ENCODE measurements around the gene KREMEN1. TPM values are rescaled to one million over a fixed set of nuclear protein-coding genes. Genes with fewer than 3 reads are reported as not detected.

Gene KREMEN1
- total and polyA plus RNA-seq, 10 of the 15 experiments (the other 5 are each of a cell fraction or from before 2014, with no cell fraction given), result 0.10 to 2.5 (median 0.20) TPM; not detected in 1

DNA sequence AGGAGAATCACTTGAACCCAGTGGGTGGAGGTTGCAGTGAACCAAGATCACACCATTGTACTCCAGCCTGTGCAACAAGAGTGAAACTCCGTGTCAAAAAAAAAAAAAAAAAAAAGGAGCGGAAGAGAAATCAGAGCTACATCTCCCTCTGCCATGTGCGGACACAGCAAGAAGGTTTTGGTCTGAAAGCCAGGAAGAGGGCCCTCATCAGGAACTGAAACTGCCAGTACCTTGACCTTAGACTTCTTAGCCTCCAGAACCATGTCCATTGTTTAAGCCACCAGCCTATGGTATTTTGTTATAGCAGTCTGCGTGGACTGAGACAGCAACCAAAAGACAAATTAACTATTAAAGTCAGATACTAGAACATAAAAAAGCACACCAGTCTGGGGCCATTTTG, 41.6 kb downstream of the KREMEN1 start:
- ChIA-PET SMC1A (ENCODE audit: uncharacterized antibody, unreplicated experiment) (interaction anchor here (1.4 kb wide), 1 partner anchor 9 kb away, joined by 5 read pairs; no protein-coding TSS in a partner anchor), RAD21 (ENCODE audit: unreplicated experiment) (interaction anchor here (0.7 kb wide), 1 partner anchor 40 kb away, joined by 3 read pairs; no protein-coding TSS in a partner anchor), POLR2A (interaction anchor here (1.3 kb wide), 1 partner anchor 19 kb away, joined by 3 read pairs; no protein-coding TSS in a partner anchor), CTCF (interaction anchor here (3.0 kb wide), 1 partner anchor 131 kb away, joined by 14 read pairs; no protein-coding TSS in a partner anchor)
- WGBS (ENCODE audit: insufficient coverage, insufficient replicate concordance, low lambda C conversion rate, missing lambda C conversion rate), result 37% methylated on average over 3 of the region's 4 CpGs
- no peak overlapping the region for H3K27ac ChIP-seq (ENCODE audit: control insufficient read depth, insufficient read depth)
- in situ Hi-C loops (cut with MboI), result no loop called here
- no peaks in the 10 kb centered on the region for H4K20me1 ChIP-seq (ENCODE audit: control insufficient read depth, insufficient read depth)
- H3K9me3 ChIP-seq (replicated peaks; ENCODE audit: control insufficient read depth, insufficient read depth, low read length), result no peaks in the 10 kb centered on the region; the same call in 2 of the 3 replicates
- BruUV-seq (replicated peaks), result no TSS peak
- H3K4me1 ChIP-seq (ENCODE audit: control insufficient read depth, insufficient read depth, low read length), result no peaks in the 10 kb centered on the region
- FAIRE-seq, result no peak
- ATAC-seq, result no peak
- intact Hi-C loops (cut with micrococcal nuclease; ENCODE audit: unreplicated experiment), result no loop called here
- TF ChIP-seq, protein P1, sequence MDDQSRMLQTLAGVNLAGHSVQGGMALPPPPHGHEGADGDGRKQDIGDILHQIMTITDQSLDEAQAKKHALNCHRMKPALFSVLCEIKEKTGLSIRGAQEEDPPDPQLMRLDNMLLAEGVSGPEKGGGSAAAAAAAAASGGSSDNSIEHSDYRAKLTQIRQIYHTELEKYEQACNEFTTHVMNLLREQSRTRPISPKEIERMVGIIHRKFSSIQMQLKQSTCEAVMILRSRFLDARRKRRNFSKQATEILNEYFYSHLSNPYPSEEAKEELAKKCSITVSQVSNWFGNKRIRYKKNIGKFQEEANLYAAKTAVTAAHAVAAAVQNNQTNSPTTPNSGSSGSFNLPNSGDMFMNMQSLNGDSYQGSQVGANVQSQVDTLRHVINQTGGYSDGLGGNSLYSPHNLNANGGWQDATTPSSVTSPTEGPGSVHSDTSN (IDR thresholded peaks at IDR 0.05; ENCODE audit: insufficient replicate concordance, low read depth, low read length), result no peak
- TF ChIP-seq, protein P2, sequence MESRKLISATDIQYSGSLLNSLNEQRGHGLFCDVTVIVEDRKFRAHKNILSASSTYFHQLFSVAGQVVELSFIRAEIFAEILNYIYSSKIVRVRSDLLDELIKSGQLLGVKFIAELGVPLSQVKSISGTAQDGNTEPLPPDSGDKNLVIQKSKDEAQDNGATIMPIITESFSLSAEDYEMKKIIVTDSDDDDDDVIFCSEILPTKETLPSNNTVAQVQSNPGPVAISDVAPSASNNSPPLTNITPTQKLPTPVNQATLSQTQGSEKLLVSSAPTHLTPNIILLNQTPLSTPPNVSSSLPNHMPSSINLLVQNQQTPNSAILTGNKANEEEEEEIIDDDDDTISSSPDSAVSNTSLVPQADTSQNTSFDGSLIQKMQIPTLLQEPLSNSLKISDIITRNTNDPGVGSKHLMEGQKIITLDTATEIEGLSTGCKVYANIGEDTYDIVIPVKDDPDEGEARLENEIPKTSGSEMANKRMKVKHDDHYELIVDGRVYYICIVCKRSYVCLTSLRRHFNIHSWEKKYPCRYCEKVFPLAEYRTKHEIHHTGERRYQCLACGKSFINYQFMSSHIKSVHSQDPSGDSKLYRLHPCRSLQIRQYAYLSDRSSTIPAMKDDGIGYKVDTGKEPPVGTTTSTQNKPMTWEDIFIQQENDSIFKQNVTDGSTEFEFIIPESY (IDR thresholded peaks at IDR 0.05), result no peak
- TF ChIP-seq IKZF2 (IDR thresholded peaks at IDR 0.05) (no peak), ZNF274 (IDR thresholded peaks at IDR 0.05; ENCODE audit: insufficient read depth, insufficient read length) (no peak), NFYA (IDR thresholded peaks at IDR 0.05; ENCODE audit: borderline replicate concordance, low read depth, low read length) (no peak), POLR2AphosphoS5 (IDR thresholded peaks at IDR 0.05; ENCODE audit: low read length) (no peak), ZSCAN29 (IDR thresholded peaks at IDR 0.05) (no peak), BRCA1 (IDR thresholded peaks at IDR 0.05; ENCODE audit: low read depth, low read length) (no peak), MTA2 (IDR thresholded peaks at IDR 0.05; ENCODE audit: low read depth) (no peak), TCF3 (IDR thresholded peaks at IDR 0.05; ENCODE audit: borderline replicate concordance, insufficient read depth, low read depth, low read length) (no peak), RBBP5 (conservative IDR thresholded peaks at IDR 0.05) (no peak), SREBF1 (IDR thresholded peaks at IDR 0.05; ENCODE audit: low read length) (no peak), BMI1 (IDR thresholded peaks at IDR 0.05; ENCODE audit: borderline replicate concordance) (no peak), SIN3A (IDR thresholded peaks at IDR 0.05; ENCODE audit: low read depth, low read length) (no peak), JUND (IDR thresholded peaks at IDR 0.05; ENCODE audit: low read depth, low read length) (no peak), GATAD2B (conservative IDR thresholded peaks at IDR 0.05; ENCODE audit: low read depth) (no peak), WRNIP1 (IDR thresholded peaks at IDR 0.05; ENCODE audit: borderline replicate concordance, low read depth, low read length) (no peak)
- TF ChIP-seq, protein P3, sequence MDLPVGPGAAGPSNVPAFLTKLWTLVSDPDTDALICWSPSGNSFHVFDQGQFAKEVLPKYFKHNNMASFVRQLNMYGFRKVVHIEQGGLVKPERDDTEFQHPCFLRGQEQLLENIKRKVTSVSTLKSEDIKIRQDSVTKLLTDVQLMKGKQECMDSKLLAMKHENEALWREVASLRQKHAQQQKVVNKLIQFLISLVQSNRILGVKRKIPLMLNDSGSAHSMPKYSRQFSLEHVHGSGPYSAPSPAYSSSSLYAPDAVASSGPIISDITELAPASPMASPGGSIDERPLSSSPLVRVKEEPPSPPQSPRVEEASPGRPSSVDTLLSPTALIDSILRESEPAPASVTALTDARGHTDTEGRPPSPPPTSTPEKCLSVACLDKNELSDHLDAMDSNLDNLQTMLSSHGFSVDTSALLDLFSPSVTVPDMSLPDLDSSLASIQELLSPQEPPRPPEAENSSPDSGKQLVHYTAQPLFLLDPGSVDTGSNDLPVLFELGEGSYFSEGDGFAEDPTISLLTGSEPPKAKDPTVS (IDR thresholded peaks at IDR 0.05; ENCODE audit: low read depth, low read length), result no peak
- H3K4me2 ChIP-seq (ENCODE audit: control insufficient read depth, insufficient read depth), result no peak overlapping the region
- H3K79me2 ChIP-seq (ENCODE audit: control insufficient read depth, insufficient read depth, low read length), result no peaks in the 10 kb centered on the region
- no peak overlapping the region for H2AFZ ChIP-seq (ENCODE audit: control insufficient read depth, low read depth, low read length)
- DNase-seq (ENCODE audit: low read depth, low spot score), result no peak
- H3K27me3 ChIP-seq (replicated peaks in 1 of 2; ENCODE audit: control insufficient read depth in 2 of 2, insufficient read depth in 2 of 2, low read length in 1 of 2), result no peaks in the 10 kb centered on the region; a peak in 1 of 4 replicates
- no peak overlapping the region for H3K4me3 ChIP-seq
- no peaks in the 10 kb centered on the region for H3K36me3 ChIP-seq (ENCODE audit: control insufficient read depth in 2 of 2, insufficient read depth in 2 of 2, low read length in 1 of 2)
- no peak overlapping the region for H3K9ac ChIP-seq (ENCODE audit: control insufficient read depth, insufficient read depth, low read length)
